IMR-90 (cell line): ENCODE results near the gene ZDHHC14. TPM values are rescaled to one million over a fixed set of nuclear protein-coding genes. Genes with fewer than 3 reads are reported as not detected.

ENCODE experiments used
- ATAC-seq: fragments of 200-7000 bp; cut with Tn5 transposase; 2 replicates; pipeline ENCODE4 v1.9.1; 2020; ENCODE audit warnings: low read depth, mild to moderate bottlenecking, moderate library complexity
- BruUV-seq: library from RNA; stranded (reverse); fragments of 400-500 nt; replicated peaks from 2 replicates; lab custom pipeline; 2021; lab: Mats Ljungman, UMichigan
- CTCF ChIA-PET: fragments of 300-600 bp; formaldehyde crosslinking; extraction: SDS; loops from one replicate; lab custom pipeline; 2021; ENCODE audit warnings: antibody characterized with exemption; lab: Yijun Ruan, JAX
- POLR2A ChIA-PET: fragments of 300-600 bp; sonication (Branson Sonifier 250); formaldehyde crosslinking; loops from one replicate; lab custom pipeline; 2022; ENCODE audit warnings: antibody characterized with exemption; ENCODE audit not compliant: unreplicated experiment; lab: Charles Lee
- DNase-seq: peaks from one replicate; pipeline ENCODE4 v3.0.0; 2013
- H2AFZ ChIP-seq: replicated peaks from 2 replicates; pipeline ENCODE3; 2013; ENCODE audit warnings: low read length, mild to moderate bottlenecking; ENCODE audit not compliant: poor library complexity
- H2AK5ac ChIP-seq: 2 replicates; pipeline ENCODE4 v1.6.1; 2013; ENCODE audit warnings: low read depth, low read length, inconsistent platforms
- H2AK9ac ChIP-seq: replicated peaks from 2 replicates; pipeline ENCODE3; 2013; ENCODE audit warnings: mild to moderate bottlenecking, low read depth, low read length, moderate library complexity; ENCODE audit not compliant: poor library complexity
- H2BK120ac ChIP-seq: 2 replicates; pipeline ENCODE4 v1.6.1; 2013; ENCODE audit warnings: low read depth, low read length, inconsistent platforms
- H2BK15ac ChIP-seq: 3 replicates; pipeline ENCODE4 v1.6.1; 2013; ENCODE audit warnings: low read depth, low read length, inconsistent platforms
- H2BK20ac ChIP-seq: 2 replicates; pipeline ENCODE4 v1.6.1; 2013; ENCODE audit warnings: low read depth, mild to moderate bottlenecking, inconsistent platforms, low read length, moderate library complexity
- H2BK5ac ChIP-seq: 2 replicates; pipeline ENCODE4 v1.6.1; 2013; ENCODE audit warnings: mild to moderate bottlenecking, low read depth, low read length, inconsistent platforms; ENCODE audit not compliant: poor library complexity, severe bottlenecking
- H3K14ac ChIP-seq: replicated peaks from 2 replicates; pipeline ENCODE4 v1.6.1; 2013; ENCODE audit warnings: low read depth, low read length, inconsistent platforms
- H3K18ac ChIP-seq: 2 replicates; pipeline ENCODE4 v1.6.1; 2013; ENCODE audit warnings: low read depth, low read length, control low read depth
- H3K23ac ChIP-seq: 2 replicates; pipeline ENCODE4 v1.6.1; 2013; ENCODE audit warnings: low read depth, low read length, inconsistent platforms
- H3K27ac ChIP-seq: 2 replicates; pipeline ENCODE4 v1.5.1; 2013; ENCODE audit warnings: mild to moderate bottlenecking, control low read depth, low read length; ENCODE audit not compliant: insufficient read depth
- H3K27me3 ChIP-seq: 2 replicates; pipeline ENCODE4 v1.6.1; 2013; ENCODE audit warnings: low read length; ENCODE audit not compliant: control insufficient read depth, insufficient read depth
- H3K36me3 ChIP-seq: 2 replicates; pipeline ENCODE4 v1.6.1; 2013; ENCODE audit warnings: low read length, mixed read lengths; ENCODE audit not compliant: control insufficient read depth, insufficient read depth
- H3K4ac ChIP-seq: 2 replicates; pipeline ENCODE4 v1.6.1; 2013; ENCODE audit warnings: low read depth, low read length, inconsistent platforms
- H3K4me1 ChIP-seq: 2 replicates; pipeline ENCODE4 v1.6.1; 2013; ENCODE audit warnings: low read length, mixed read lengths; ENCODE audit not compliant: control insufficient read depth, insufficient read depth
- H3K4me2 ChIP-seq: 2 replicates; pipeline ENCODE4 v1.6.1; 2013; ENCODE audit warnings: low read depth, mild to moderate bottlenecking, control low read depth, low read length, moderate library complexity
- H3K4me3 ChIP-seq: 2 replicates; pipeline ENCODE4 v1.5.1; 2013; ENCODE audit warnings: low read depth, mild to moderate bottlenecking, control low read depth, low read length, moderate library complexity; ENCODE audit not compliant: insufficient read depth
- H3K56ac ChIP-seq: 2 replicates; pipeline ENCODE4 v1.6.1; 2013; ENCODE audit warnings: low read length, inconsistent platforms; ENCODE audit not compliant: insufficient read depth; ENCODE audit errors: extremely low read depth
- H3K79me1 ChIP-seq, 2 experiments: 2 replicates each; pipeline ENCODE4 v1.6.1; 2013; ENCODE audit warnings: low read length in 2 of 2, inconsistent platforms in 1 of 2, low read depth in 1 of 2
- H3K9ac ChIP-seq: 2 replicates; pipeline ENCODE4 v1.6.1; 2013; ENCODE audit warnings: low read depth, low read length, control low read depth
- H3K9me1 ChIP-seq: 2 replicates; pipeline ENCODE4 v1.6.1; 2013; ENCODE audit warnings: low read length, inconsistent platforms; ENCODE audit not compliant: insufficient read depth
- H3K9me3 ChIP-seq: 2 replicates; pipeline ENCODE4 v1.6.1; 2013; ENCODE audit warnings: low read length; ENCODE audit not compliant: control insufficient read depth, insufficient read depth
- H4K20me1 ChIP-seq: 2 replicates; pipeline ENCODE4 v1.6.1; 2013; ENCODE audit warnings: low read length, inconsistent platforms; ENCODE audit not compliant: insufficient read depth
- H4K5ac ChIP-seq: 2 replicates; pipeline ENCODE4 v1.6.1; 2013; ENCODE audit warnings: mild to moderate bottlenecking, low read depth, low read length, control low read depth
- H4K8ac ChIP-seq, 2 experiments: 2 replicates each; pipeline ENCODE4 v1.6.1; 2013; ENCODE audit warnings: low read depth in 2 of 2, low read length in 2 of 2, control low read depth in 1 of 2, inconsistent platforms in 1 of 2
- H4K91ac ChIP-seq: 2 replicates; pipeline ENCODE4 v1.6.1; 2013; ENCODE audit warnings: low read depth, low read length, inconsistent platforms; ENCODE audit not compliant: insufficient read depth
- MAZ ChIP-seq: IDR thresholded peaks from 2 replicates; pipeline ENCODE4 v1.6.1; 2012; ENCODE audit warnings: low read depth, mild to moderate bottlenecking, low read length, improper control_type of control experiment, moderate library complexity, borderline replicate concordance
- RAD21 ChIP-seq: IDR thresholded peaks from 2 replicates; pipeline ENCODE4 v1.6.1; 2012; ENCODE audit warnings: low read length, improper control_type of control experiment
- RFX5 ChIP-seq: IDR thresholded peaks from 2 replicates; pipeline ENCODE4 v1.8.0; 2012; ENCODE audit warnings: low read depth, mild to moderate bottlenecking, low read length, moderate library complexity
- USF2 ChIP-seq: fragments of 150-350 bp; IDR thresholded peaks from 2 replicates; pipeline ENCODE4 v1.6.1; 2017; ENCODE audit warnings: mild to moderate bottlenecking, antibody characterized with exemption, low read length, low read depth
- WGBS, 2 experiments: methylation state at CpG; one replicate each; pipeline versions ENCODE4 v1.1.5 to v1.1.7; 2013; ENCODE audit warnings: missing lambda C conversion rate in 2 of 2; ENCODE audit not compliant: insufficient read length in 1 of 2; ENCODE audit errors: extremely low coverage in 2 of 2; 5-methylcytosine and 5-hydroxymethylcytosine counted together
- dilution Hi-C: fragments of 300-500 bp; cut with HindIII; formaldehyde crosslinking; loops from one replicate; pipeline ENCODE4 v1.14.3; 2018; ENCODE audit warnings: low sequenced_read_pairs; ENCODE audit not compliant: unreplicated experiment
- in situ Hi-C: fragments of 300-500 bp; cut with MboI; formaldehyde crosslinking; loops from 3 replicates; pipeline ENCODE4 v1.14.3; 2019; ENCODE audit warnings: low sequenced_read_pairs, inconsistent platforms, mixed read lengths
- intact Hi-C: fragments of 100-400 bp; cut with micrococcal nuclease; formaldehyde crosslinking; loops from 2 replicates; pipeline ENCODE4 v1.10.0; 2022
- polyA plus RNA-seq, 3 experiments: library from polyadenylated mRNA; depleted of rRNA; stranded (reverse); fragments of >200 nt; gene quantifications; 2 replicates each; pipeline ENCODE4 v1.2.3, GENCODE V29; 2012; ENCODE audit warnings: low replicate concordance in 1 of 3
- total RNA-seq: library from RNA; depleted of rRNA; stranded (reverse); fragments of >200 nt; gene quantifications from 2 replicates; pipeline ENCODE4 v1.2.3, GENCODE V29; 2012
- TF ChIP-seq, protein P1 (sequence below): conservative IDR thresholded peaks from 2 replicates; pipeline ENCODE4 v1.5.1; 2012; ENCODE audit warnings: mild to moderate bottlenecking, low read depth, low read length, improper control_type of control experiment

Gene ZDHHC14
- total and polyA plus RNA-seq, 2 of the 4 experiments (the other 2 are of a cell fraction) = 0.90 to 2.0 TPM

DNA sequence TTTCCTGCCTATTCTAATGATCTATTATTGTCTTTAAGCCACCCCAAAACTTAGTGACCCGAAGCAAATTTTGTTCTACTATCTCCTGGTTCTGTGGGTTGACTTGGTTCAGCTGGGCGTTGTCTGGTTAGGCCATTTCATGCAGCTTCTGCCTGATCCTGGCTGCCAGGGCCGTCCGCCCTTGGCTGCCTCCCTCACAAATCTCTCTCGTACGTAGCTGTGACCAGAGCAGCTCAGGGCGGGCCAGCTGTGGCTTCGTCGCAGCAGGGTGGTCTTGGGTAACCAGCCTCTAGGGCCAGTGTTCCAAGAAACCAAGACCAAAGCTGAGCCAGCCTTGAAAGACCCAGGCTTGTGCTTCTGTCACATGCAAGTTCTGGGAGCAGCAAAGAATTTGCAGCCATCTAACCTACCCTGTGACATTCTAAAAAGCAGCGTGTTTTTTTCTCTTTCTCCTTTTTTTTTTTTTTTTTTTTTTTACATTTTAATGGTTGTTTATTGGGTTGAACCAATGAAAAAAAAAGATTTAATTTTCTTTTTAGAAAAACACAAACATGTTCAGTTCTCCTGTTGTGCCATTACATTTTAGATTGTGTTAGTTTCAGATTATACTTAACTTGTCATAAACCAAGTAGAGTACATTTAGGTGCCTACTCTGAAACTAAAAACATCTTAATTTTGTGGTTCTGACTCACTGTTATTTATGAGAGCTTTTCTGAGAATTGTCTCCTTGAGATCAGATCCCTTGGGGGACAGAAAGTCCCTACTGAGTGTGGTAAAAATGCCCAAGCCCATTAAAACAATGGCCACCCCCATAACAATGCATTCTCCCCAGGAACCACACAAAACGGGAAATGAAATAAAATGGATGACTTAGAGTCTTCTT lies 83.9 kb downstream of the ZDHHC14 start:
- H2AK9ac ChIP-seq = no peak overlapping the region
- no peak overlapping the region for H4K8ac ChIP-seq
- intact Hi-C loops = no loop called here
- no peak overlapping the region for H3K27ac ChIP-seq
- no peak overlapping the region for H2BK120ac ChIP-seq
- in situ Hi-C loops = no loop called here
- no peak overlapping the region for H2AFZ ChIP-seq
- CTCF ChIA-PET = no interaction called here
- H2BK5ac ChIP-seq = no peak overlapping the region
- no peak for DNase-seq
- H3K36me3 ChIP-seq = no peaks in the 10 kb centered on the region
- H3K79me1 ChIP-seq = no peaks in the 10 kb centered on the region
- H4K5ac ChIP-seq = no peak overlapping the region
- no peak overlapping the region for H3K9ac ChIP-seq
- H3K23ac ChIP-seq = no peak overlapping the region
- no peak overlapping the region for H3K4me2 ChIP-seq
- H3K9me3 ChIP-seq = no peaks in the 10 kb centered on the region
- no TSS peak for BruUV-seq
- no peak overlapping the region for H3K18ac ChIP-seq
- POLR2A ChIA-PET = no interaction called here
- TF ChIP-seq MAZ (no peak), USF2 (no peak), RFX5 (no peak), RAD21 (no peak)
- TF ChIP-seq, protein P1, sequence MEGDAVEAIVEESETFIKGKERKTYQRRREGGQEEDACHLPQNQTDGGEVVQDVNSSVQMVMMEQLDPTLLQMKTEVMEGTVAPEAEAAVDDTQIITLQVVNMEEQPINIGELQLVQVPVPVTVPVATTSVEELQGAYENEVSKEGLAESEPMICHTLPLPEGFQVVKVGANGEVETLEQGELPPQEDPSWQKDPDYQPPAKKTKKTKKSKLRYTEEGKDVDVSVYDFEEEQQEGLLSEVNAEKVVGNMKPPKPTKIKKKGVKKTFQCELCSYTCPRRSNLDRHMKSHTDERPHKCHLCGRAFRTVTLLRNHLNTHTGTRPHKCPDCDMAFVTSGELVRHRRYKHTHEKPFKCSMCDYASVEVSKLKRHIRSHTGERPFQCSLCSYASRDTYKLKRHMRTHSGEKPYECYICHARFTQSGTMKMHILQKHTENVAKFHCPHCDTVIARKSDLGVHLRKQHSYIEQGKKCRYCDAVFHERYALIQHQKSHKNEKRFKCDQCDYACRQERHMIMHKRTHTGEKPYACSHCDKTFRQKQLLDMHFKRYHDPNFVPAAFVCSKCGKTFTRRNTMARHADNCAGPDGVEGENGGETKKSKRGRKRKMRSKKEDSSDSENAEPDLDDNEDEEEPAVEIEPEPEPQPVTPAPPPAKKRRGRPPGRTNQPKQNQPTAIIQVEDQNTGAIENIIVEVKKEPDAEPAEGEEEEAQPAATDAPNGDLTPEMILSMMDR = no peak
- dilution Hi-C loops = no loop called here
- no peak overlapping the region for H2BK20ac ChIP-seq
- no peak overlapping the region for H3K14ac ChIP-seq
- H2BK15ac ChIP-seq = no peak overlapping the region
- no peak overlapping the region for H3K56ac ChIP-seq
- no peak for ATAC-seq
- no peak overlapping the region for H4K91ac ChIP-seq
- H3K4me3 ChIP-seq = no peak overlapping the region
- H4K20me1 ChIP-seq = no peaks in the 10 kb centered on the region; the same call in 1 of the 2 replicates
- H3K27me3 ChIP-seq = peaks cover 3% of the 10 kb centered on the region
- WGBS, 2 experiments = 75% methylated on average over 3 of the region's 11 CpGs; no CpG with 5 or more reads in 1 of the 2 experiments
- peaks cover 8% of the 10 kb centered on the region for H3K9me1 ChIP-seq
- no peak overlapping the region for H3K4ac ChIP-seq
- no peak overlapping the region for H2AK5ac ChIP-seq
- peaks cover 8% of the 10 kb centered on the region for H3K4me1 ChIP-seq
